Limb (tissue), 2 donors: ENCODE results near the gene POC1A.

Experiments
- DNase-seq, 2 donors: peaks; one replicate each; pipeline ENCODE4 v3.0.0-alpha.2; 2016; ENCODE audit errors: extremely low spot score in 2 of 2

The POC1A gene

GRCh38 chr3:52086976-52087663 is 67.1 kb downstream of the POC1A start:
- DNase-seq = no peak

GRCh38 chr3:52086461-52086860 is 67.8 kb downstream of the POC1A start:
- DNase-seq = no peak

- DNase-seq = no peak
Observed at GRCh38 chr3:52085681-52086282, 68.4 kb downstream of the POC1A start.

DNA sequence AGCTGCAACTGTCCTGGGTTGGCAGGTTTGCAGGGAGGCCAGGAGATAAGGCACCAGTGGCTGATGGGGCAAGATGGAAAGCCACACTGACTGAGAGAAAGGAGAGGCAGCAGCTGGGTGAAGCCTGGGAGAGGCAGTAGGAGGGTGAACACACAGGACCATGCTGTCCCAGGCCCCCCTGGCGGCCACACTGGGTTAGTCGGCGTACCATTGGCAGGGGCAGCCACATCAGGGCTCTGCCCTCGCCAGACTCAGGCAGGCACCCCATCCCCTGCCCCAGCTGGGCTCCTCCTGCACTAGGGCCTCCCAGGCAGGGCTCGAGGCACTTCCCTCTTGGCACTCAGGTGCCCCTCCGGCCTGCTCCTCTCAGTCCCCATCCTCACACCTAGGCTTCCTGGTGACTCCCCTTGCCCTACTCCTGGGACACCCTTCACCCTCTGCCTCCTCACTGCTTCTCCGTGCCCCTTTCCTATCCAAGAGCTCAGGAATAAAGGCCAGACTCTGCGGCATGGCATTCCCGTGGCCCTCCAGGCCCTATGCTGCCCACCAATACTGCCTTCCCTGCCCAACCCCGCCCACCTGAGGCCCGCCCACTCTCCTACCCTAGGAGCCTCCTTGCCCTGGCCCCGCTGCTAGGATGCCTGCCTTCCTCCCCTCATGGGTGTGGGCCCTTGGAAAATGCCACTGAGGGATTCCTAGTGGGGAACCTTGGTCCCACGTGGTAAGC is 69.1 kb downstream of the POC1A start:
- no peak for DNase-seq

DNA sequence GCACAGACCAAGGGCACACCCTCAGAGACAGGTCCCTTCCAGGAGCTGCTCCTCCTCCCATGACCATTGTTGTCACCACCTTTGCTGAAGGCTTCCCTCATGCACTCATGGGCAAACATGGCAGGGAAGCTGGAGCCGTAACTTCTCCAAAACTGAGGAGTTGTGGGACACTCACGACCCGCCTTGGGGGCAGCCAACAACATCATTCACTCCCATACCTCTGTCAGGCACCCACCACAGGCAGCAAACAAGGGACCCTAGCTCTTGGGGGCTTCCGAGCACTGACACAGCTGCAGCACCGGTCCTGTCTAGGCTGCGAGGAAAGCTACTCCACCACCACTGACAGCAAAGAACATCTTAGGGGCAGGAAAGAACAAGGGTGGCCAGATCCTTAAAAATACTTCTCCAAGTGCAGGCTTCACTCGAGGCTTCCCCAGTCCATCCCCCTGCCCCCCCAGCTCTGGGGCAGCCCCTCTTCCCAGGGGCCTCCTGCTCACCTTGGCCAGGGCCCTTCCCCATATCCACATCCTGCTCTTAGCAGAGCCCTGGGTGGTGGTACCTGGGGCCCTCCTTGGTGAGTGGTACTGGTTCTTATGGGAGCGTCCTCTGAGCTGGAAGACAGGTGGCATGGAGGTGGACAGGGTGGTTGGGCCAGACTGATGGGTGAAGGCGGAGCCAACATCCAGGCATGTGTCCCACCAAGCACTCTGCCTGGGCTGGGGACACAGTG is 69.8 kb downstream of the POC1A start:
- no peak for DNase-seq

- DNase-seq = no peak
Observed at GRCh38 chr3:52083556-52084087, 70.6 kb downstream of the POC1A start.

DNA sequence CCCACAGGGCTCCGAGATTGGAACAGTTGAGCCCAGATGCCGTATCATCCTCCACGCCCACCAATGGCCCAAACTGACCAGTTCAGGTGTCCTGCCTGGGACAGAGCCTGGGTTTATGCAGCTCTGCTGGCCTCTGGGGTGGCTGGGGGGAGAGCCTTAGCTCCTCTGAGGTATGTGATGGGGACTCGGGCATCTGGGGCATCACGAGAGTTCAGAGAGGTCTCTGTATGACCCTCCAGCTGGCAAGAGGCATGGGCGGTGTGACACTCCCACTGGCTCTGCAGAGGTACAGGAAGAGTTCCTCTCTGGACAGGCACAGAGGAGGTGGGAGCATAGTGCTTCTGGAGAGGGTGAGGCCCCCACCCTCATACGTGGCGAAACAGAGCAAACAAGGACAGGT is 71.3 kb downstream of the POC1A start:
- DNase-seq = no peak

DNA sequence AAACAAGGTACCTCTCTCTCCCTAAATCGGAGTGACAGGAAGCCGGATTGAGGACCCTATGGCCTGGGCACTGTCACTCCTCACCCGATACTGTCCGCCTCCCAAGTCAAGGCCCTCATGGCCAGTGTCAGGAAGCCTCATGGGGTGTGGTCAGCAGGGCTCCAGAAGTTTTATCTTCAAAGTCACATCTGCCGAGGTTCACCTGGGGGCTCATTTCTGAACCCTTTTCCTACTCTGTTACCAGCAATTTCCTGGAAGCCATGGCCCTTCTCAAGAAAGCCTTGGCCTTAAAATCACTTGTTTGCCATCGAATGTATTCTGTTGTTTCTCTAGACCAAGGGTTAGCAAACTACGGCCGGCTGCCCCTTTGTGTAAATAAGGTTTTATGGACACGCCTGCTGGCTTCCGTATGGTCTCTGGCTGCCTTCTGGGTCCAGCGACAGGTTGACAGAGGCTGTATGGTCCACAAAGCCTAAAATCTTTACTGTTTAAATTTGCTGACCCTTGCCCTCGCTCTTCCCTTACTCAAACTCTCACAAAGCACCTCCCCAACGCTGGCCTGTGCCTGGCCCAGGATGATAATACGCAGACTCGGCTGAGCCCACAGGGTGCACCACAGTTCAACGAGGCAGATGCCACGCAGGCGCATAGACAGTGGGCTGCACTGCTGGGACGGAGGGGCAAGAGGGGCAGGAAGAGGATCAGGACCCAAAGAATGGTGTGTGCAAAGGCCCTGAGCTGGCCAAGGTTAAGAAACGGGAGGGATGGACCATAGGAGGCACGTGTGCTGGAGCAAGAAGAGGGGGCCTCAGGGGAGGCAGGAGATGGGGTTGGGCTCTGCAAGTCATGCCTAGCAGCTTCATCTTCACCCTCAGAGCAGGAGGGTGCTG is 73.1 kb downstream of the POC1A start:
- DNase-seq = no peak

GRCh38 chr3:52079958-52080357 is 74.3 kb downstream of the POC1A start:
- no peak for DNase-seq

GRCh38 chr3:52078781-52079560 is 75.3 kb downstream of the POC1A start:
- DNase-seq = no peak

DNA sequence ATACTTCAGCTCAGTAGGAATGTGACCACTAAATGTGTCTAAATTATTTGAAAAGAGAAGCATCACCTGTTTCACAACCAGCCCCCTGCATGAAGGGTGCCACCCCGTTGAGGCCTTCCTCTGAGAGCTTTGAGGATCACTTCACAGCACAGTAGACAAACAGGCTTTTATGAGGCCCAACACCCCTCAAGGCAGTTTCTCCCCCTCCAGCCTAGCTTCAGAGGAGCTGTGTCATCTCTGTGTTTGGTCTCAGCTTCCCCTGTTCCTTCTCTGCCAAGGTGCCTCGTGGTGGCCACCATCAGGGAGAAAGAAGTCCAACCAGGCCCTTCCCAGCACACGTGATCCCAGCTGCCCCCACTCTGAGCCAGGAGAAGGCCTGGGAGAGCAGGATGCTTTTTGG is 76.3 kb downstream of the POC1A start:
- no peak for DNase-seq

- DNase-seq = peak in 1 of 2 donors; percentile 73
Observed at GRCh38 chr3:52076896-52077780, 77.1 kb downstream of the POC1A start.

GRCh38 chr3:52073490-52073889 is 80.7 kb downstream of the POC1A start:
- no peak for DNase-seq

- no peak for DNase-seq
Observed at GRCh38 chr3:52072471-52072870, 81.8 kb downstream of the POC1A start.

DNA sequence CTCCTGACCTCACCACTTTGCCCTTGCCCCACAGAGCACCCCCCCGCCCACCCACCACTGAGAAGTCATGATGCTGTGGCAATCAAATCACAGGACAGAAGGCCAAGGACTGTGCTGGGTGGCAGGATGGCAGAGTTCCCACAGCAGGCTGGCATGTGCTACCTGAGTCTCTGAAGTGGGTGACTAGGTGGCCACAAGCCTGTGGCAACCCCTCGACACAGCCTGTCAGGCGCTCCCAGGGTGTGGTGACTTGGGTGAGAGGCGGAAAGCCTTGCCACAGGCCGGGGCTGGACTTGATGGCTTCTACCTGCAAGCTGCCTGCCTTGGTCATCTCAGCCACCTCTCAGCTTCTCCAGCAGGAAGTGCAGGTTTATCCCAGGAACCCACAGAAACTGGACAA is 82.2 kb downstream of the POC1A start:
- no peak for DNase-seq

DNA sequence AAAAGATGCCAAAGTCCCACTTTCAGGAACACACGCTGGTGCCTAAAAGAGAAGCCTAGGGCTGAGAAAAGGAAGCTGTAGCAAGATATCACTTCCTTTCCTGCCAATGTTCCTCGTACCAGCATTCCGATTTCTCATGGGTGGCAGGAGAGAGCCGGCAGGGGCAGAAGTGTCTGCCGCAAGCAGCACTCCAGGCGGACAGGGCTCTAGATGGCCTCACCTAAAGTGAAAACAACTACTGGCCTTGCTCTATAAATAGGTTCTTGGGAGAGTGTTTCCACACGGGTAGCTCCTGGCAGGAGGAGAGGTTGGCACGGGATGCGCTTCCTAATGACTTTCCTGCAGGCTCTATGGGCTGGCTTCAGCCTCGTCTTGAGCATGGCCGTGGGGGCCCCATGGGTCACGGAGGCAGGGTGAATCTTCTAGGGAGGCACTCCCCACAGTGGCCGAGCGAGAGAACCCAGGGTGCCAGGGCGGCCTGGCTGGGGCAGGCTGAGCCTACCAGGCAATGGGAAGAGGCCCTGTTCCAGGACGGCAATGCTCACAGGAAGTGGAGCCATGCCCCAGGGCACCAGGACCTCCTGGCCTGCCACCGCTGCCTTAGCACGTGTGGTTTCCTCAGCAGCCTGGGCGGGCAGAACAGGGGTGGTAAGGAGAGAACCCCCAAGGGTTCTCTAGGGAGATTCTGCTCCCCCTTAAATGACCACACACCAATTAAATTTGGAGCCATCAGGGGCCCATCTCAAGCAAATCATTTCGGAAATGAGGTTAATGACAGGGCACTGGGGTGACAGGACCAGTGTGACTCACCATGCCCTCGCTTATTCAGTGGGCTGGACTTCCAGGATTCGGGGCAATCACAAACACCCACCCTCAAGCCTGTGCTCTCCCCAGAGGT is 83.2 kb downstream of the POC1A start:
- DNase-seq = no peak

DNA sequence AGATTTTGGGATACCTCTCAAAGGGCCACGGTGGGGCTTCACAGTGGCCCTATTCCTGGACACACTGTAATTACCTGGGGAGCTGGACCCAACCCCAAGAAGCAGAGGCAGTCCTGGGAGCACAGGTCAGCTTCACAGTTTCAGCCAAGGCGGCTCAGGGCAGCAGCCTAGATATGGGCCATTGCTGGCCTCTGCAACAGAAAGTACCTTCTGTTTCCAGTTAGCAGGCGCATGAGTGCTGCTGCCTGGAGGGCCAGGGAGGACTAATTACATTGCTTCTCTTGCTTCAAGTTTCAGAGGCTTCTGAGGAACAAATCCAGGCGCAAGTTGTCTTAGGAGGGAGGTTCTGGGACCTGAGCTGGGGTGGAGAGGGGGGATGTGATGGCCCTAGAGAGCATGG is 84.4 kb downstream of the POC1A start:
- no peak for DNase-seq

- DNase-seq = no peak
Observed at GRCh38 chr3:52069135-52069534, 85.1 kb downstream of the POC1A start.
